GM19468 (cell line): Measurements from ENCODE around the gene COL25A1.

ENCODE experiments used
- ATAC-seq: cut with Tn5 transposase; IDR thresholded peaks from one replicate; pipeline ENCODE4 v1.9.1; 2021; ENCODE audit warnings: mild to moderate bottlenecking, moderate library complexity, moderate number of reproducible peaks; ENCODE audit not compliant: unreplicated experiment; ENCODE audit errors: extremely low read depth

The COL25A1 gene

DNA sequence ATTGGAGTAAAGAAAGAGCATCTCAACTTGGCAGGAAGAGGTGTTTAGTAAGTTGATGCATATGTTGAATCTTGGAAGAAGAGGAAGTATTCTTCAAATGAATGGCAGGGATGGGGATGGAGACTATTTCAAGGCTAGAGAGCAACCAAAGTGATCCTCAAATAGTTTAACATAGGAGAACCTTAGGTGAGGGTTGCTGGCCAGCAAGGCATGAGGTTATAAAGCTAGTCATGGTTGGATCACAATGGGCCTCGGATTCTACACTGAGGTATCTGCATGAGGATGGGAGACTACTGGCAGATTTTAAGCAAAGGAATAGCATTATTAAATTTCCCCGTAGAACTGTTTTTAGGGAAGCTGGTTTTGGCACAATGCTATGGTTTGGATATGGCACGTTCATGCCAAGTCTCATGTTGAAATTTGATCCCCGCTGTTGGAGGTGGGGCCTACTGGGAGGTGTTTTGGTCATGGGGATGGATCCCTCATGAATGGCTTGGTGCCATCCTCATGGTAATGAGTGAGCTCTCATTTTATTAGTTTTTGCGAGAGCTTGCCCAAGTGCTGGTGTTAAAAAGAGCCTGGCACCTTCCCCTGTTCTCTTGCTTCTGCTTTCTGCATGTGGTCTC lies 497.7 kb downstream of the COL25A1 start:
- ATAC-seq: no peak

DNA sequence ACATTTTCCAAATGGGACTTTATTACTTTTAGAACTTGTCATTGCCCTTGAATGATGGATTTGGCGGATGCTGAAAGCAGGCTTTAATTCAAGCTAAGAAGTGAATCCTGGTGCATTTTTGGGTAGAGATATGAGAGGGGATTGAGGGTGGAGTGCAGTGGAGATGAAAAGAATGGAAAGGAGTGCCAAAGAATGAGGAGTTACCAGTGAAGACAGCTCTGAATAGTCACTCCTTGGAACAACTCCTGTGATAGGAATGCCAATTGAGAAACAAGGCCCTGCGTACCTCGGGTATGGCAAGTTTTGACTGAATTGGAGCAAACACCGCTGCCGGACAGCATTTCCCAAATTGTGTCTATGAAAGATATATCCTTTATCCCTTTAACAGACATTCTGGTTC lies 503.2 kb downstream of the COL25A1 start:
- ATAC-seq: no peak

DNA sequence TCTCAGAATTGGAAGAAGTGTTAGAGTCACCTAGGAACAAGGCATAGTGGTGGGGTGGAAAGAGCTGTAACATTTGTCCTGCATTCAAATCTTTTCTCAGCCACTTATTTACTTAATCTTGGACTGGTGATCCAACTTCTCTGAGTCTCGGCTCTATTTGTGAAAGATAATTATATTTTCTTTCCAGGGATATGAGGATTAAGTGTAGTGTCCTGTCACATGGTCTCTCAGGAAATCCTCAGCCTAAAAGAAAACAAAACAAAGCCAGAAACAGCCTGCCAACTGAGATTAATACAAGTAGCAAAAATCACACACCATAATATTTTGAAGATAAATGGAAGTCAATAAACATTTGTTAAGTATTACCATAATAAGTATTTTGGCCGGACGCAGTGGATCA lies 506.3 kb downstream of the COL25A1 start:
- no peak for ATAC-seq

GRCh38 chr4:108795733-108796132 lies 506.7 kb downstream of the COL25A1 start:
- no peak for ATAC-seq

- ATAC-seq: no peak
Observed at GRCh38 chr4:108794136-108794535, 508.3 kb downstream of the COL25A1 start.

- no peak for ATAC-seq
Observed at GRCh38 chr4:108793415-108793814, 509.0 kb downstream of the COL25A1 start.

DNA sequence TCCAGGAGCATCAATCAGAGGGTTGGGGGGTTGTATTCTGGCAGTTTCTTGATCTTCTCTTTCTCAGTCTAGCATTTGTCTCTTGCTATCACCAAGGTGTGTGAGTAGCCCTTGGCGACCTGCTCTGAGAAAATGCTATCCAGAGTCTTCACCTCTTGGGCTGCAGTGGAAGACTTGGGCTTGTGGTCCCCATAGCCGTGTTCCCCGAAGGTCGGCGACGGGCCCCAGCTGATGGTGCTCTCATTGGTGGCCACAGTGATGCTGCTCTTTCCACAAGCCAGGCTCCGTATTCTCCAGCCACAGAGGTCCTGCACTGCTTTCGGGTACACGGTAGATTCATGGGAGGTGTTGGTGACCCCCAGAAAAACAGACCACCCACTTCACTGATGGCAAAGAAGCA lies 513.7 kb downstream of the COL25A1 start:
- no peak for ATAC-seq

GRCh38 chr4:108787724-108788123 lies 514.7 kb downstream of the COL25A1 start:
- ATAC-seq: no peak

GRCh38 chr4:108787106-108787505 lies 515.4 kb downstream of the COL25A1 start:
- ATAC-seq: no peak

- no peak for ATAC-seq
Observed at GRCh38 chr4:108786351-108786750, 516.1 kb downstream of the COL25A1 start.

DNA sequence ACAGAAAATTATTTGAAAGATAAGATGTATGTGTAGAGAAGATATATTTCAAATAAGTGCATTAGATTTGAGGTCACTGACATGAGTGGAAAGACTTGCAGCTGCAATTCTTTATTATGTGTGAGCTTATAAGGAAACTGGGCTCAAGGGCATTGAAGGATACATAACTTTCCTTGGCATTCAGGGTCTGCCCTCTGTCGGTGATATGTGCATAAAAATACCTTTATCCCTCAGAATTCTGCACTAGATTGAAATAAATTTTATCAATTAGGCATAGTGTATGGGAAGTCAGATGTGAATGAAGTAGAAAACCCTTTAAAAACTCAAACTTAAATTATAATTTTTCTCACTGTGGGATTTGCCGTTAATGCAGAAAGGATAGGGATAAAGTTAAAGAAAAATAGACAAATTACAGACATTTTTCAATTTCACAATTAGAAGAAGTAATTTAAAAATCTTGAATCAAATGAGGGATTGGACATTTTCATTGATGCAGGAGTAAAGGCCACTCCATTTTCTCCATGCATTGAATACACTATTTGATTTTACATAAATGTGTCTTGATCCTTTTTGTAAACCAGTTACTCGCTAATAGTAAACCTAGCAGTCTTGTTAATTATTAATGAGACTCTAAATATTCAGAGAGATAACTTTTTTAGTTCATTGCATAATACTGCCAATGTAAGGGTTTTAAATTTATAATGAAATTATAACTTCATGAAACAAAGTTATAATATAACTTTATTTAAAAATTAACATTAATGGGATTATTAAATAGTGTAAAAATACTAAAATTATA lies 518.6 kb downstream of the COL25A1 start:
- no peak for ATAC-seq

GRCh38 chr4:108779958-108780357 lies 522.5 kb downstream of the COL25A1 start:
- no peak for ATAC-seq

GRCh38 chr4:108777388-108777787 lies 525.1 kb downstream of the COL25A1 start:
- no peak for ATAC-seq

DNA sequence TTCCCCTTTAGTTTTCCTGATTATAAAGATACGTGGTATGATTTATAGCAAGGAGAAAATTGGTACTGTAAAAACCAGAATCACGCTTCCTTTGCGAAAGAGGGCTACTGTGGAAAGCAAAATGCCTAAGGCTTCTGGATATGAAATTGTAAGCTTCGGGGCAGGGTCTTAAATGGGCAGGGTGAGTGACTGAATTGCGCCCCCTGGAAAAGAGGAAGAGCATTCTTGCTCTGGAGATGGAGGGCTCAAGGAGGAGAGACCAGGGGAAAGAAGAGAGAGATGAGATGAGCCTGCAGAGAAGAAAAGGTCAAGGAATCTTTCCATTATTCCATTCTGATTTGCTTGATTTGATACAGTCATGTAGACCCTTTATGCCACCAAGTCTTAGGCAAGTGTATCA lies 526.5 kb downstream of the COL25A1 start:
- ATAC-seq: no peak

DNA sequence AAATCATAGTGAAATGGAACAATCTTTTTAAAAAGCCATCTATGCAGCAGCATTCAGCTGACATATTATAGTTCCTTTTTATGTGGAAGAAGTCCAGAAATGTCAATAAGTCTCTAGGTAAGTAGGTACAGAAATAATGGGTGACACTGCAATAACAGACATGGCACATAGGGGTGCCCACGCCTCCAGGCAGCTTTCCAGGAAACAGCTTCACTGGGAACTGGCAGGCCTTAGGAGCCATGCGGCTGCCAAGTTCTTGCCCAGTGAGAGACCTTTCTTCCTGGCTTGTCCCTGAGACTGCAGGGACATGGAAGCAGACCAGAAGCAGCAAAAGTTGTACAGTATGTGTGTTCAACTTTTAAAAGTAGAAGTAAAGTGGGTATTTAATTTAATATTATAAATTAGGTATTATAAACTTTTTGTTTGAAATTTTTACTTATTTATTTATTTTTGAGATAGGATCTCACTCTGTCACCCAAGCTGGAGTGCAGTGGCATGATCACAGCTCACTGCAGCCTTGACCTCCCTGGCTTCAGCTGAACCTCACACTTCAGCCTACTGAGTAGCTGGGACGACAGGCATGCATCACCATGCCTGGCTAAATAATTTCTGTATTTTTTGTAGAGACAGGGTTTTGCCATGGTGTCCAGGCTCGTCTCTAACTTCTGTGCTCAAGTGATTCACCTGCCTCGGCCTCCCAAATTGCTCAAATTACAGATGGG lies 527.5 kb downstream of the COL25A1 start:
- no peak for ATAC-seq

DNA sequence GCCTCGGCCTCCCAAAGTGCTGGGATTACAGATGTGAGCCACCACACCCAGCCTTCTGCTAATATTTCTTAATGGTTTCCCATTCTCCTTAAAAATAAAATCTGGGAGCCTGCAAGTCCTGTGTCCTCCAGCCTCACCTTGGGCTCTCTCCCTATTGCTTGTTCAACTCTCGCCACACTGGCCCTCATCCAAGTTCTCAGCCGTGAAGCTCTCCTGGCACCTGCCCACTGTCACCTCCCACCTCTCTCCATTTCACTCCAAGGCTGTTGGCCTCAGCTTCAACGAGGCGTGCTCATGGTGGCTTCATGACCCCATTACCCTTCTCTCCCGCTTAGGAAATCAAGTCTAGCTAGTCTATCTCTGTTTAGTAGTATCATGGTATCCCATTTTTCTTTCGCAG lies 530.1 kb downstream of the COL25A1 start:
- ATAC-seq: no peak

GRCh38 chr4:108766058-108766457 lies 536.4 kb downstream of the COL25A1 start:
- ATAC-seq: no peak

GRCh38 chr4:108763986-108764385 lies 538.5 kb downstream of the COL25A1 start:
- ATAC-seq: no peak

- no peak for ATAC-seq
Observed at GRCh38 chr4:108763226-108763593, 539.2 kb downstream of the COL25A1 start.

DNA sequence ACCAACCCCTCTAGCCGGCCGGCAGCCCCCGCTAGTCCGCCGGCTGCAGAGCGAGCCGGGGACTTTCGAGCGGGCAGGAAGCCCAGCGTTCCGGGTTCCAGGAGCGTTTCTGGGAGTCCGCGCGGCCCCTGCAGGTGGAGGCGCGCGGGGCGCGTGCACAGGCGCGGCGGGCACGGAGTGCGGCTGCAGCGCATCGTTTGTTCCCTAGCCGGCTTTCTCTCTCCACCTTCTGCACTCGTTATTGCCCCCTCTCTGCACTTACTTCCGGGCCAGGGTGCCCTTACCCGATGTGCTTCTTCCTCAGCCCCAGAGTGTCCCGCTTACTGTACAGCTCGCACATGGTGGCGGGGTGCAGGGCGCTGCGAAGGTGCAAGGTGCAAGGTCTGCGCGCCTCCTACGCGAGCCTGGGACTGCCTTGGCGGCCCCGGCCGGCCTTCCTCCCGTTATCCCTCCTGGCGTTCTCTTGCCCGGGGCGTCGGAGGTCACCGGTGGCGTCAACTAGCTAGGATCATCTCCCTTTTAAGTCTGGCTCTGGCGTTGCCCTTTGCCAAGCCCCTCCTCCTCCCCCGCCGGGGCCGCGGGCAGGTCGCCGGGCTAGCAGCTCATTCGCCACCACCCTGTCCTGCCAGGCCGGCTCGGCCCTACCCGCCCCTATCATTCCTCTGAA lies 539.8 kb downstream of the COL25A1 start, which contains the start of gene ETNPPL:
Gene ETNPPL (minus strand): TSS at position 495 of the 667 bp plus-strand sequence. CDS start 155 bp downstream, at position 340.
- no peak for ATAC-seq
